ENCODE data around the gene NDC80. TPM values are rescaled to one million over a fixed set of nuclear protein-coding genes. Genes with fewer than 3 reads are reported as not detected.
"Not testable (repeated sequence)": the region's sequence is repeated elsewhere in the genome, so short reads cannot be mapped to it uniquely, and the experiment has no call there.

Gene NDC80
- total RNA-seq, 1 experiment from 2014 or later: 32.3 TPM

GRCh38 chr18:2617401-2617998, 46.1 kb downstream of the NDC80 start:
- DNase-seq (ENCODE audit: extremely low read depth, low read depth): no peak

GRCh38 chr18:2618009-2618408, 46.7 kb downstream of the NDC80 start:
- DNase-seq (ENCODE audit: extremely low read depth, low read depth): no peak

- no peak for DNase-seq (ENCODE audit: extremely low read depth, low read depth)
Measured at GRCh38 chr18:2625217-2625616, 53.9 kb downstream of the NDC80 start.

GRCh38 chr18:2627821-2628276, 56.5 kb downstream of the NDC80 start:
- DNase-seq (ENCODE audit: extremely low read depth, low read depth): no peak

GRCh38 chr18:2629003-2629402, 57.6 kb downstream of the NDC80 start:
- no peak for DNase-seq (ENCODE audit: extremely low read depth, low read depth)

GRCh38 chr18:2635586-2635985, 64.2 kb downstream of the NDC80 start:
- DNase-seq (ENCODE audit: extremely low read depth, low read depth): no peak

GRCh38 chr18:2636126-2636631, 64.8 kb downstream of the NDC80 start:
- no peak for DNase-seq (ENCODE audit: extremely low read depth, low read depth)

- DNase-seq (ENCODE audit: extremely low read depth, low read depth): no peak
Measured at GRCh38 chr18:2641638-2642037, 70.3 kb downstream of the NDC80 start.

- no peak for DNase-seq (ENCODE audit: extremely low read depth, low read depth)
Measured at GRCh38 chr18:2642771-2643170, 71.4 kb downstream of the NDC80 start.

GRCh38 chr18:2644535-2644934, 73.2 kb downstream of the NDC80 start:
- no peak for DNase-seq (ENCODE audit: extremely low read depth, low read depth)

GRCh38 chr18:2651981-2652380, 80.6 kb downstream of the NDC80 start:
- no peak for DNase-seq (ENCODE audit: extremely low read depth, low read depth)

- DNase-seq (ENCODE audit: extremely low read depth, low read depth): no peak
Measured at GRCh38 chr18:2653467-2653866, 82.1 kb downstream of the NDC80 start.

- no peak for DNase-seq (ENCODE audit: extremely low read depth, low read depth)
Measured at GRCh38 chr18:2654169-2654927, 83.0 kb downstream of the NDC80 start.

GRCh38 chr18:2654928-2655177, 83.5 kb downstream of the NDC80 start:
- no peak for DNase-seq (ENCODE audit: extremely low read depth, low read depth)

GRCh38 chr18:2655178-2655953, 84.0 kb downstream of the NDC80 start, which contains the start of gene SMCHD1:
Gene SMCHD1, plus strand, starts transcription at chr18:2655726. Its CDS starts 350 bp downstream, at chr18:2656076.
- DNase-seq (ENCODE audit: extremely low read depth, low read depth): peak; percentile 70

- DNase-seq (ENCODE audit: extremely low read depth, low read depth): no peak
Measured at GRCh38 chr18:2655954-2656236, 84.5 kb downstream of the NDC80 start.

- no peak for DNase-seq (ENCODE audit: extremely low read depth, low read depth)
Measured at GRCh38 chr18:2656237-2656980, 85.1 kb downstream of the NDC80 start.

- DNase-seq (ENCODE audit: extremely low read depth, low read depth): no peak
Measured at GRCh38 chr18:2656981-2657512, 85.7 kb downstream of the NDC80 start.

GRCh38 chr18:2657788-2658458, 86.6 kb downstream of the NDC80 start:
- no peak for DNase-seq (ENCODE audit: extremely low read depth, low read depth)

- DNase-seq (ENCODE audit: extremely low read depth, low read depth): not testable (repeated sequence)
Measured at GRCh38 chr18:2660849-2661248, 89.5 kb downstream of the NDC80 start.

All from NCI-H460 (cell line).